SK-N-SH (cell line): ENCODE data around the gene TRRAP. TPM values are rescaled to one million over a fixed set of nuclear protein-coding genes. Genes with fewer than 3 reads are reported as not detected.
A peak's percentile ranks its signal among the peaks of the same experiment; 100 is the strongest.

Experiments
- CTCF ChIA-PET: fragments of 300-600, 350-600 bp; formaldehyde crosslinking; extraction: SDS; loops from one replicate; lab custom pipeline; 2021; lab: Yijun Ruan, JAX
- POLR2A ChIA-PET: fragments of 350-600 bp; sonication (Branson Sonifier 250); formaldehyde crosslinking; extraction: SDS; loops from one replicate; lab custom pipeline; 2020; ENCODE audit warnings: antibody characterized with exemption, inconsistent platforms; lab: Yijun Ruan, JAX
- DNase-seq: peaks from one replicate; pipeline ENCODE4 v3.0.0; 2012
- H2AFZ ChIP-seq: fragments of 200-600 bp; sonication (generic); 2 replicates; pipeline ENCODE4 v1.8.1; 2016; ENCODE audit warnings: antibody characterized with exemption, mild to moderate bottlenecking, low read depth
- H3F3A ChIP-seq: fragments of 200-600 bp; sonication (generic); replicated peaks from 2 replicates; pipeline ENCODE3; 2016; ENCODE audit warnings: antibody characterized with exemption, mild to moderate bottlenecking; ENCODE audit not compliant: insufficient read depth
- H3K27ac ChIP-seq, 2 experiments: fragments of 200-500 bp in 1 of 2; fragments of 200-600 bp in 1 of 2; sonication (Bioruptor generic) in 1 of 2; sonication (generic), shearing (Covaris generic) in 1 of 2; 2 replicates each; pipeline versions ENCODE4 v1.5.1 to v1.6.1; 2014 to 2016; ENCODE audit warnings: low read depth in 2 of 2, inconsistent platforms in 1 of 2, low read length in 1 of 2, mild to moderate bottlenecking in 1 of 2, mixed read lengths in 1 of 2
- H3K27me3 ChIP-seq: fragments of 200-600 bp; sonication (generic), shearing (Covaris generic); 2 replicates; pipeline ENCODE4 v1.6.1; 2016; ENCODE audit warnings: mixed run types; ENCODE audit not compliant: insufficient read depth
- H3K36me3 ChIP-seq, 2 experiments: fragments of 200-500 bp in 1 of 2; fragments of 200-600 bp in 1 of 2; sonication (Bioruptor generic) in 1 of 2; sonication (generic) in 1 of 2; replicated peaks in 1 of 2; 2 replicates each; pipeline versions ENCODE3 to v1.5.1; 2014 to 2016; ENCODE audit warnings: low read length in 1 of 2, mild to moderate bottlenecking in 1 of 2; ENCODE audit not compliant: insufficient read depth in 2 of 2, control insufficient read depth in 1 of 2
- H3K4me1 ChIP-seq, 2 experiments: fragments of 200-500 bp in 1 of 2; fragments of 200-600 bp in 1 of 2; sonication (Bioruptor generic) in 1 of 2; sonication (generic), shearing (Covaris generic) in 1 of 2; 2 replicates each; pipeline versions ENCODE4 v1.5.1 to v1.6.1; 2014 to 2016; ENCODE audit warnings: low read depth in 1 of 2, low read length in 1 of 2, mixed run types in 1 of 2; ENCODE audit not compliant: insufficient read depth in 2 of 2, control insufficient read depth in 1 of 2
- H3K4me2 ChIP-seq: fragments of 200-600 bp; sonication (generic), shearing (Covaris generic); 2 replicates; pipeline ENCODE4 v1.6.1; 2017; ENCODE audit warnings: mixed run types
- H3K4me3 ChIP-seq, 2 experiments: fragments of 200-500 bp in 1 of 2; fragments of 200-600 bp in 1 of 2; sonication (Bioruptor generic) in 1 of 2; sonication (generic), shearing (Covaris generic) in 1 of 2; 2 replicates each; pipeline versions ENCODE4 v1.5.1 to v1.8.1; 2014 to 2016; ENCODE audit warnings: low read depth in 2 of 2, inconsistent platforms in 1 of 2, low read length in 1 of 2, mild to moderate bottlenecking in 1 of 2, mixed read lengths in 1 of 2, moderate library complexity in 1 of 2
- H3K79me2 ChIP-seq: fragments of 200-600 bp; sonication (generic); 2 replicates; pipeline ENCODE4 v1.8.1; 2017; ENCODE audit warnings: mild to moderate bottlenecking; ENCODE audit not compliant: insufficient read depth
- H3K9ac ChIP-seq: fragments of 200-600 bp; sonication (generic); 2 replicates; pipeline ENCODE4 v1.6.1; 2017; ENCODE audit warnings: mixed run types
- H3K9me2 ChIP-seq: fragments of 200-600 bp; sonication (generic); 2 replicates; pipeline ENCODE4 v1.6.1; 2017; ENCODE audit warnings: mixed run types
- H3K9me3 ChIP-seq: fragments of 200-600 bp; sonication (generic); 2 replicates; pipeline ENCODE4 v1.6.1; 2017; ENCODE audit warnings: mixed run types, mild to moderate bottlenecking, moderate library complexity
- H4K20me1 ChIP-seq: fragments of 200-600 bp; sonication (generic); 2 replicates; pipeline ENCODE4 v1.6.1; 2017; ENCODE audit warnings: mild to moderate bottlenecking, mixed run types; ENCODE audit not compliant: insufficient read depth
- FOXJ3 ChIP-seq: sonication (generic); formaldehyde crosslinking; IDR thresholded peaks from 2 replicates; pipeline ENCODE4 v1.5.1; 2020; ENCODE audit warnings: mild to moderate bottlenecking, missing genetic modification reagents
- FOXM1 ChIP-seq: IDR thresholded peaks from 2 replicates; pipeline ENCODE4 v1.4.0; 2012; ENCODE audit warnings: low read depth, mild to moderate bottlenecking
- PBX3 ChIP-seq: IDR thresholded peaks from 2 replicates; pipeline ENCODE4; 2012
- RCOR1 ChIP-seq: fragments of 150-350 bp; IDR thresholded peaks from 2 replicates; pipeline ENCODE4 v1.6.1; 2017; ENCODE audit warnings: antibody characterized with exemption, low read length
- REST ChIP-seq: IDR thresholded peaks from 2 replicates; pipeline ENCODE4 v1.6.1; 2012; ENCODE audit warnings: mild to moderate bottlenecking, low read depth, low read length, moderate library complexity
- TEAD4 ChIP-seq: IDR thresholded peaks from 2 replicates; pipeline ENCODE4 v1.4.0; 2012; ENCODE audit warnings: mild to moderate bottlenecking, borderline replicate concordance; ENCODE audit not compliant: insufficient read depth
- ZBTB33 ChIP-seq: IDR thresholded peaks from 2 replicates; pipeline ENCODE4 v1.4.0; 2012; ENCODE audit warnings: low read depth, borderline replicate concordance
- WGBS: methylation state at CpG from one replicate; pipeline ENCODE4 v1.1.6; 2017; ENCODE audit warnings: low lambda C conversion rate; 5-methylcytosine and 5-hydroxymethylcytosine counted together
- polyA plus RNA-seq, 3 experiments: library from polyadenylated mRNA; depleted of rRNA; stranded (reverse); fragments of >200 nt; gene quantifications; 2 replicates each; pipeline ENCODE4 v1.2.3, GENCODE V29; 2012

The TRRAP gene
- polyA plus RNA-seq, 1 of the 3 experiments (the other 2 are of a cell fraction), result 24.9 TPM

- Histone ChIP-seq H3K9ac (no peak overlapping the region), H3K27ac (peak overlapping the region in 1 of 2 experiments; percentile 17; a peak in 1 of 4 replicates), H3K79me2 (peaks cover 21% of the 10 kb centered on the region; the same call in 1 of the 2 replicates), H3K9me2 (no peaks in the 10 kb centered on the region), H3F3A (peaks cover 13% of the 10 kb centered on the region), H3K4me3 (no peak overlapping the region), H3K4me2 (no peak overlapping the region), H2AFZ (no peak overlapping the region), H4K20me1 (no peaks in the 10 kb centered on the region), H3K27me3 (no peaks in the 10 kb centered on the region), H3K36me3 (peaks cover 33 to 50% of the 10 kb centered on the region in 2 experiments), H3K9me3 (no peaks in the 10 kb centered on the region), H3K4me1 (no peaks in the 10 kb centered on the region)
- TF ChIP-seq TEAD4 (no peak), FOXJ3 (no peak)
- DNase-seq, result no peak
- POLR2A ChIA-PET, result no interaction called here
- CTCF ChIA-PET, result interaction anchor here (1.5 to 4.1 kb wide), 4 partner anchors 11 to 289 kb away, joined by 4 to 15 read pairs (median 7); no protein-coding TSS in a partner anchor
Measured at GRCh38 chr7:99024066-99024465, 145.7 kb downstream of the TRRAP start.

- WGBS, result 99% methylated on average over 3 of the region's 3 CpGs
- Histone ChIP-seq H3K9ac (no peak overlapping the region), H3K9me3 (no peaks in the 10 kb centered on the region), H3K4me2 (no peak overlapping the region), H3K79me2 (peaks cover 21% of the 10 kb centered on the region; the same call in 1 of the 2 replicates), H2AFZ (no peak overlapping the region), H4K20me1 (no peaks in the 10 kb centered on the region), H3K36me3 (peaks cover 46 to 55% of the 10 kb centered on the region in 2 experiments), H3K27me3 (no peaks in the 10 kb centered on the region), H3K4me1 (peaks cover 0 to 6% of the 10 kb centered on the region in 2 experiments; a peak in 1 of 4 replicates), H3K27ac (no peak overlapping the region), H3K4me3 (no peak overlapping the region), H3F3A (peaks cover 9% of the 10 kb centered on the region), H3K9me2 (no peaks in the 10 kb centered on the region)
- TF ChIP-seq PBX3 (no peak), RCOR1 (no peak), REST (no peak), ZBTB33 (no peak), FOXM1 (no peak)
- ChIA-PET POLR2A (no interaction called here), CTCF (interaction anchor here (3.0 kb wide), 1 partner anchor 11 kb away, joined by 16 read pairs; no protein-coding TSS in a partner anchor)
- no peak for DNase-seq
Measured at GRCh38 chr7:99027241-99027640, 148.9 kb downstream of the TRRAP start.
